NCI-H1105 treated with DMSO at 0.1 percent for 48 hours (cell line): ENCODE data around the gene GALNT17.

ENCODE experiments used
- DNase-seq: peaks from one replicate; lab custom pipeline; 2025; lab: John Stamatoyannopoulos, UW

Gene GALNT17

GRCh38 chr7:71393661-71394060 lies 261.7 kb downstream of the GALNT17 start:
- no peak for DNase-seq

GRCh38 chr7:71402684-71403083 lies 270.7 kb downstream of the GALNT17 start:
- DNase-seq: no peak

DNA sequence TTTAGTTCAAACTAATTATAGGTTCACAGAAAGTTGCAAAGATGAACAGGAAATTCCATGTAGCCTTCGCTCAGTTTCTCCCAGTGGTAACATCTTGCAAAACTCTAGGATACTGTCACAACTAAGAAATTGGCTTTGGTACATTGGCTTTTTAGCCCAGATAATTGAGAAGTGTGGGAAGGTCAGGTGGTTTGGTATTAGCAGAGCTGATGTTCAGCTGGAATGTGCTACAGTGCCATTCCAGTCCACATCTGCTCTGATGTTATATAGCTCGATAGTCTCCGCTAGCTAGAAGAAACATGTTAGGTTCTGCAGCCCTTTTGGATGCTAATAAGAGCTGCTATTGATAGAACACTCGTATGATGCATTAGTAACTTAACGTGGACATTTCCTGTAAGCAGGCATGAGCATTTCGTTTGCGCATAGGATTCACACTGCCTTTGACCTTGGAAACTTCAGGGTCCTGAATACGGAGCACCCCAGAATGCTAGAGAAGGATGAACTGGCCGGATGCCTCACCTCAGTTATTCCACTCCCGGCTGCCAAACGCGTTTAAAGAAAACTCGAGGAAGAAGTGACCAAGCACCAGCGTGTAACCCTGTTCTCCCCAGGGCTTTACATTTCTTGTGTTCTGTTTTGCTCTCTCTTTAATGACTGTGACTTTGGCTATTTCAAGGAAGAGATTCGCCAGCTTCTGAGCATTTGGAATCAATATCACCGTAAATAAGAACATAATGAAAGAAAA lies 271.4 kb downstream of the GALNT17 start:
- no peak for DNase-seq

DNA sequence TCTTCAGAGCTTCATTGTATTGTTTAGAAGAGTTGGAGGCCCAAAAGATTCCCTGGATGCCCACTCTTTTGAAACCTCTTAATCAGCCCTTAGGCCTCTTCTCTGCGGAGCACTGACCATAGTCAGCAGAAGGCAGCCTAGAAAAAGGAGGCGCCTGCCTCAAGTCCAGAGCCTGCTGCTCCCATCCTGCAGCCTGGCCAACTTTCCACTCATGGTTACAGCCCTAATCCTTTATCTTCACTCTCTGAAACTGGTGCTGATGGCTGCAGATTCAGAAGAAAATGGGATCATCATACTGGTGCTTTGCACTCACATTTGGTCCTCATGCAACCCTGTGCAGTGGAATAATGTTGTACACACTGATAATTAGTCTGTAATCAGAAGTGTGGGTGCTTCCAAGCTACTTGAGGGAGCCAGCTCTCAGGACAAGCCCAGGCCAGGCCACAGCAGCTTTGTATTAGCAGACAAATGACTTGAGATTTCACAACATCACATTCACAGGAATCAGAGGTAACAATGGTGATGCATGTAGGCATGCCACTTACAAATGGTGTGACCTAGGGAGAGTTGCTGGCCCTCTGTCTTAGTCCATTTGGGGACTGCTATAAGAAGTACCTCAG lies 272.9 kb downstream of the GALNT17 start:
- no peak for DNase-seq

DNA sequence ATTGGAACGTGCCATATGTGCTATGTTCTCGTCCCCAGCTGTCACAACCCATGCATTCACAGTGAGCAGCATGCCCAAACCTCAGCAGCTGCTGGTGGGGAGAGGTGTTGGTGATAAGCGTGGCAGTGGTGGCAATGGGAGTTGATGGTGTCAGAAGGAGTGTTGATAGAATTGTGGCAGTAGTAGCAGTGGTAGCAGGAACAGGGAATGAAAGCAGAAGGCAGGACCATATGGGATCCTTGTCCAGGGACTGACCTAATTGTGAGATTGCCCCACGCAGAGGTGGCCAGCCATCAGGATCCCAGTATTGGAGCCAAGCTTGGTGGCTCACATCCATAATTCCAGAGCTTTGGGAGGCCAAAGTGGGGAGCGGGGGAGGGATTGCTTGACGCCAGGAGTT lies 276.3 kb downstream of the GALNT17 start:
- DNase-seq: no peak

DNA sequence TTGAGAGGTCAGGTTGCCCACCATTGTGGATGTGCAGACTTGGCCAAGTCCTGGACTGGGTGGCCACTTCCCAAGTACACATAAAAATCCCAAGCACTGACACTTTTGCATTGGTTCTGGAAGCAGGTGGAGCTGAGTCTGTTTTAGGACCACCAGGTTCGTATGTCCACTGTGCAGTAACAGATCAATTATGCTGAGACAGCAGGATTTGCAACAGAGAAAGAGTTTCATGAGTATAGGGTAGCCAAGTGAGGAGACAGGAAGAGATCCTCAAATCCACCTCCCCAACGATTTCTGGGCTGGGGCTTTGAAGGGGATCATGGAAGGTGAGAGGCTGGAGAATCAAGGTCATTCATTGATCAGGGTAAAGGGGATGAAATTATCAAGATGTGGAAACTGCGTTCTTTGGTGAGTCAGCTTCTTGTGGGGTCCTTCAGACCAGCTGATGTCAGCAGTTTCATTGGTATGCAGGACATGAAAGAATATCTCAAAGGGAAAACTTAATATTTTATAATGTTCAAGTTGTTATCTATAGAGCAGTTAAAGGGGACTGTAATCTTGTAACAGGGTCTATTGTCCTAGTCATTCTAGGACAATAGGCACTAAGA lies 277.7 kb downstream of the GALNT17 start:
- no peak for DNase-seq

DNA sequence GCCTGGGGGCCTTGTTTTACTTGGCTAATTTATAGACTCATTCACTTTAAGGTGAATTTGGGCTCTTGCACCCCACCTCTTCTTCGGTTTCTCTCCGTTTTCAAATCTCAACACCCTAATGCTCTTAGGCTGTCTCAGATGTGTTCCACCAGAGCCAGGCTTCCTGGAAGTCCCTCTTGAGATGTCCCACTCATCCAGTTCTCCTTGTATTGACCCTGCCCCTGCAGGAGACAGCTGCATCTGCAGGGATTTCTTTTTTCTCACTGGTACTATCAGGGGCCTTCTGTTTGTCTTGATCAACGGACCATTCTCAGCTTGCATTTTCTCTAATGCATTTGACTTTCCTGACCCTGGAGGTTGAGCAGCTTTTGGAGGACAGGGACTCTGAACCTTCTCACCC lies 279.5 kb downstream of the GALNT17 start:
- DNase-seq: no peak

DNA sequence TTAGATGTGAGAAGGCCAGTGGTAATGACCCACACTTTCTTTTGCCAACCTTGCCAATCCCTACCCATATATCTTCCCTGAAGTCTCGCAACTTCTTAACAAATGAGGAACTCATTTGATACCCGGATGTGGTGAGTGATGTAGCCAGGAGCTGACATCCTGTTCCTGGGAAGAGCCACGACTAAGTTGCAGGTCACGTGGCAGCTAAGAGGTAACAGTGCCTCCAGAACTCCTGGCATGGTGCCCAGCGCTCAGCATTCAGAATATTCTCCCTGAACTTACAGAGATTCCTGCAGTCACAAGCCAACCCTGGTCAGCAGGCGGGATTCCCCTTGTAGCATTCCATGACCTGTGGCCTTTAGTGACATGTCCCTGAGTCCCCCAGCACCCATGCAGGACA lies 282.5 kb downstream of the GALNT17 start:
- DNase-seq: no peak

GRCh38 chr7:71419546-71420337 lies 287.8 kb downstream of the GALNT17 start:
- DNase-seq: no peak

- no peak for DNase-seq
Measured at GRCh38 chr7:71422104-71422503, 290.2 kb downstream of the GALNT17 start.

- no peak for DNase-seq
Measured at GRCh38 chr7:71424166-71425035, 292.5 kb downstream of the GALNT17 start.

DNA sequence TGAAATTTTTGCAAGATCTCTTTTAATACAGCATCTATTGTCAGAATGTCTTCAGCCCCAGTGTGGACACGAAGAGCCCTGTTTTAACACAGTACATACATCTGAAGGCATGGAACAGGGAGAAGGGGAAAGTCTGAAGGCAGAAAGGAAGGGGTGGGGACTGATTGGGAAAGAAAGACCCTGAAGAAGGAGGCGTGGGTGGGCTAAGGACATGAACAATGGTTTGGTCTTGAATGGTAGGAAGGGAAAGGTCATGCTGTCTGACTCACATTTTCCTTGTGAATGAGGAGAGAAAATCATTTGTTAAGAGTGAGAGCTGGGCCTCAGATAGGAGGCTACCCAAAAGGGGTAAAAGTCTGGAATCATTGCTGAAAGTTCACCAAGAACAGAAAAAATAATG lies 297.1 kb downstream of the GALNT17 start:
- DNase-seq: no peak

- DNase-seq: no peak
Measured at GRCh38 chr7:71430246-71430645, 298.3 kb downstream of the GALNT17 start.

- DNase-seq: no peak
Measured at GRCh38 chr7:71439321-71439720, 307.4 kb downstream of the GALNT17 start.

GRCh38 chr7:71442492-71443190 lies 310.7 kb downstream of the GALNT17 start:
- no peak for DNase-seq

- no peak for DNase-seq
Measured at GRCh38 chr7:71443191-71443530, 311.2 kb downstream of the GALNT17 start.

DNA sequence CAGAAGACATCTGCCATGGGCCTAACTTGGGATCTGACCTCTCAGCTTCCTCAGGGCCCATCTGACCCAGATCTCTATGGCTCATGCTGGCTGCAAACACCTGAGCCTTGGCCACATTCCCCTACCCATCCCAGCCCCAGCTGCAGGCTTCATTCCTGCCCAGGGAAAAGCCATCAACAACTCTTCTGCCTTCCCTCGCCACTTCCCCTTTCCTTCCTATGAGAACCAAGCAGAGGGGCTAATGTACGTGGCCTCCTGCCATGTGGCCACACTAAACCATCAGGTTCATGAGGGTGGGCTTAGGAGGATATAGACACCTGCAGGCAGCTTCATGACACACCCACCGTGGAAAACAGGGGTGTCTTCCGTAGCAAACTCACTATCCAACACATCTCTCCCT lies 312.2 kb downstream of the GALNT17 start:
- no peak for DNase-seq

DNA sequence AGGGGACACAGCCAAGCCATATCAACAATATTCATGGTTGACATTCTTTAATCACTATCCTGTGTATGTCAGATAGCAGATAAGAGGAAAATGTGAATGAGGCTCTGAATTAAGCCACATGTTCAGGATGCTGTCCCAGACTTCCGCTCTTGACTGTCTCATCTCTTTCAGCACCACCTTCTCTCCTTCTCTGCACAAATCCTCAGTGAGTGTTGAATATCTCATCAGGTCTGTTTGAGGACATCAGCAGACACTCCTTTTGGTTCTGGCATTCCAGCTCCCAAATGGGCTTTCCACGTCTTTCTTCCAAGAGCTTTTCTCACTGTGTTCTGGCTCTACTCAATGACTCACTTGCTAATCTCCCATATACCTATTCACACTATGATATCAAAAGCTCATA lies 321.7 kb downstream of the GALNT17 start:
- no peak for DNase-seq

DNA sequence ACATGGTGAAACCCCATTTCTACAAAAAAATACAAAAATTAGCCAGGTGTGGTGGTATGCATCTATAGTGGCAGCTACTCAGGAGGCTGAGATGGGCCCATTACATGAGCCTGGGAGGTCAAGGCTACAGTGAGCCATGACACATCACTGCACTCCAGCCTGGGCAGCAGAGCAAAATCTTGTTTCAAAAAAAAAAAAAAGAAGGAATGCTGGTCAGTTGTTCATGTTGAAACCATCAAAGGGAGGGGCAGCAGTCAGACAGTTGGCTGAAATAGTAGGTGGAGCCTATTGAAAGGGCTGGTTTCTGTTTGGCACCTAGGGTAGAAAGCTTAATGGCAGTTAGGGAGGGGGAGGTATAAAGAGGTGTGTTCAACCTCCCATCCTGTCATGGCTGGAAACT lies 323.0 kb downstream of the GALNT17 start:
- DNase-seq: no peak

DNA sequence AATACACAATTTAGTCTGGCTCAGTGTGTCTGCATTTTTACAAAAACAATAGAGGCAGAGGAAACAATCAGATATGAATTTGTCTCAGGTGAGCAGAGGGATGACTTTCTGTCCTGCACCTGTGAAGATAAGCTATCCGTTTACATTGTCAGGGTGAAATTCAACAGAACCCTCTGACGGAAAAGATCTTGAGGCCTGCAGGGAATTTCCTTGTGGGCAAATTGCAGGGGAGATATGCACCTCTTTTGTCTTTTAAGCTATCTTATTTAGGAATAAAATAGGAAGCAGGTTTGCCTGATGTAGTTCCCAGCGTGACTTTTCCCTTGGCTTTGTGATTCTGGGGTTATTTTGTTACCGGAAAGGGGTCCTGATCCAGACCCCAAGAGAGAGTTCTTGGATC lies 325.1 kb downstream of the GALNT17 start:
- DNase-seq: no peak
